Type B pancreatic cell (in vitro differentiated cells): ENCODE data around the gene RAD21L1. TPM values are rescaled to one million over a fixed set of nuclear protein-coding genes. Genes with fewer than 3 reads are reported as not detected.

Source experiments
- DNase-seq: peaks from one replicate; pipeline ENCODE4 v3.0.0; 2021; ENCODE audit warnings: mixed read lengths; ENCODE audit not compliant: unreplicated experiment; ENCODE audit errors: extremely low spot score
- H3K27ac Mint-ChIP-seq: 2 replicates; pipeline ENCODE4 v1.8.0; 2021; ENCODE audit warnings: mild to moderate bottlenecking, mixed read lengths
- H3K27me3 Mint-ChIP-seq: 2 replicates; pipeline ENCODE4 v1.8.0; 2021; ENCODE audit warnings: mixed read lengths
- H3K36me3 Mint-ChIP-seq: 2 replicates; pipeline ENCODE4 v1.8.0; 2021; ENCODE audit warnings: mixed read lengths
- H3K4me1 Mint-ChIP-seq: one replicate; pipeline ENCODE4 v1.8.0; 2021; ENCODE audit warnings: mixed read lengths; ENCODE audit not compliant: unreplicated experiment
- H3K4me3 Mint-ChIP-seq: 2 replicates; pipeline ENCODE4 v1.8.0; 2021; ENCODE audit warnings: mild to moderate bottlenecking, mixed read lengths
- H3K9me3 Mint-ChIP-seq: 2 replicates; pipeline ENCODE4 v1.8.0; 2021; ENCODE audit warnings: mixed read lengths
- CTCF ChIP-seq: fragments of 200-600 bp; sonication (generic); conservative IDR thresholded peaks from 2 replicates; pipeline ENCODE4 v1.5.0; 2021; ENCODE audit warnings: antibody characterized with exemption, mild to moderate bottlenecking
- total RNA-seq: library from RNA; stranded (reverse); gene quantifications from 2 replicates; pipeline ENCODE4 v1.2.1, GENCODE V29; 2021; ENCODE audit warnings: low replicate concordance

Gene RAD21L1
- total RNA-seq, 1 donor from 2014 or later: not detected

GRCh38 chr20:1286267-1287024 lies 60.6 kb downstream of the RAD21L1 start:
- H3K27ac Mint-ChIP-seq: no peak overlapping the region
- no peaks in the 10 kb centered on the region for H3K4me1 Mint-ChIP-seq
- no peak for TF ChIP-seq CTCF
- H3K4me3 Mint-ChIP-seq: no peak overlapping the region
- peaks cover 6% of the 10 kb centered on the region for H3K27me3 Mint-ChIP-seq
- no peak for DNase-seq
- H3K36me3 Mint-ChIP-seq: no peaks in the 10 kb centered on the region
- no peaks in the 10 kb centered on the region for H3K9me3 Mint-ChIP-seq

DNA sequence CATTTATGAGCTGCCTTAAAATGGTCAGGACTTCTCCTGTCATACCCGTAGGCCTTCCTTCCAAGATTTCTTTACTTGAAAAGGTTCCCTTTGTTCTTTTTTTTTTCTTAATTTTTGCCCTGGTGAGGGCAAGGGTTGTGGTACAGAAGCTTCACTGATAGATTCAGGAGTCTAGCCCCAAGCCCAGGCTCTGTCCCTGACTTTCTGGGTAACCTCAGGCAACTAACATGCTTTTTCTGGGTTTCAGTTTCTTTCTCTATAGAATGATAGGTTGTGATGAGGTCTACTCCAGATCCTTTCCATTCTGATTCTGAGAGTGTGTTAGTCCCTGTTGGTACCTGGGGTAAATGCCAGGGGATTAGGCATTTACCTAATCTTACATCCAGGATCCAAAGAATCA lies 61.5 kb downstream of the RAD21L1 start:
- Mint-ChIP-seq H3K36me3 (no peaks in the 10 kb centered on the region), H3K27me3 (peaks cover 6% of the 10 kb centered on the region), H3K27ac (no peak overlapping the region), H3K4me3 (no peak overlapping the region), H3K4me1 (no peaks in the 10 kb centered on the region), H3K9me3 (no peaks in the 10 kb centered on the region)
- no peak for TF ChIP-seq CTCF
- no peak for DNase-seq

GRCh38 chr20:1287787-1288569 lies 62.1 kb downstream of the RAD21L1 start:
- Mint-ChIP-seq H3K27me3 (peaks cover 6% of the 10 kb centered on the region), H3K9me3 (no peaks in the 10 kb centered on the region), H3K27ac (no peak overlapping the region), H3K4me1 (no peaks in the 10 kb centered on the region), H3K36me3 (no peaks in the 10 kb centered on the region), H3K4me3 (no peak overlapping the region)
- TF ChIP-seq CTCF: no peak
- no peak for DNase-seq

DNA sequence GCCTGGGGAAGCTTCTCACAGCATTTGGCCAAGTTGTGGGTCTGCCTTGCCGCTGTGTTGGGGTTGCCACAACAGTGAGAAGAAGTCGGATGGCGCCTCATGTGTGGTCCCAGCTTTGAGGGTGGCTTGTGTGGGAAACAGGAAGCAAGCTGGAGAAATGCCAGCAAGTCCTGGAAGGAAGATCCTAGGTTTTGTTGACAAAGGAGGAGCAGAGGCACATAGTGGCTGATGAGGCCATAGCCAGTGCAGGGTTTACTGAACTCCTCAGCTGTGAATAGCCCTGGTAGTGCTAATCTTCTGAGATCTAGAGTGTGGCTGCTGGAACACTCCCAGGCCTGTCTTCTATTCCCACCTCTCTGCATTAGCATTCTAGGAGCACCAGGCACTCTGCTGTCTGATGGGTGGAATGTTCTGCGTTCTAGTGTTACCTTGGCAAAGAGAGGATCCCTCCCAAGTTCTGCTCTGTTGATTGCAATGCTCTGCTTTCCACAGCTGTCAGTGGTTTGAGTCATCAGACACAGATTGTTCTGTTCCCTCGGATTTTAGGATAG lies 65.4 kb downstream of the RAD21L1 start:
- Mint-ChIP-seq H3K27me3 (peaks cover 3% of the 10 kb centered on the region), H3K4me1 (no peaks in the 10 kb centered on the region), H3K27ac (no peak overlapping the region), H3K4me3 (no peak overlapping the region), H3K36me3 (no peaks in the 10 kb centered on the region), H3K9me3 (no peaks in the 10 kb centered on the region)
- DNase-seq: no peak
- no peak for TF ChIP-seq CTCF

DNA sequence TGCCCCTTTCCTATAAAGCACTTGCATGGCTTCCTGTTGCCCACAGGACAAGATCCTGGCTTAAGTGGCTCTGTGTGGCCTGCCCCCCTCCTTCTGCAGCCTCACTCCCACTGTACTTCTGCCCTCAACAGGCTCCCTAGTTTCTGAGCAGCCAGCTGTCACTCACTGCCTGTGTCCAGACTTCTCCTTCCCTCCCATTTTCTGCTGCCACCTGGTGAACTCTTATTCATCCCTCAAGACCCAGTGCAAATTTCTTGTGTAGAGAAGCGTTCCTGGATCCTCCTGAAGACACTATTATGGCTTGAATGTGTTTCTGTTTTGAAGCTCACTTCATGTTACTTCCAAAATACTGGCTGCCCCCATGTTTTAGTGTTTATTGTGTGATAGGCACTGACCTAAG lies 66.8 kb downstream of the RAD21L1 start:
- Mint-ChIP-seq H3K9me3 (no peaks in the 10 kb centered on the region), H3K36me3 (no peaks in the 10 kb centered on the region), H3K27ac (no peak overlapping the region), H3K27me3 (peaks cover 3% of the 10 kb centered on the region), H3K4me1 (no peaks in the 10 kb centered on the region), H3K4me3 (no peak overlapping the region)
- DNase-seq: no peak
- no peak for TF ChIP-seq CTCF
